AG09319 (cell line): ENCODE measurements around the gene CXCL8.
"Not testable (repeated sequence)": the region's sequence is repeated elsewhere in the genome, so short reads cannot be mapped to it uniquely, and the experiment has no call there.

ENCODE experiments used
- DNase-seq: peaks from one replicate; pipeline ENCODE4 v3.0.0-alpha.2; 2010; ENCODE audit warnings: low read depth; ENCODE audit errors: extremely low read depth
- TF ChIP-seq, protein P1 (sequence below): IDR thresholded peaks from 2 replicates; pipeline ENCODE4 v1.5.1; 2011; ENCODE audit warnings: low read depth, mild to moderate bottlenecking, inconsistent platforms, low read length, moderate library complexity

The CXCL8 gene

DNA sequence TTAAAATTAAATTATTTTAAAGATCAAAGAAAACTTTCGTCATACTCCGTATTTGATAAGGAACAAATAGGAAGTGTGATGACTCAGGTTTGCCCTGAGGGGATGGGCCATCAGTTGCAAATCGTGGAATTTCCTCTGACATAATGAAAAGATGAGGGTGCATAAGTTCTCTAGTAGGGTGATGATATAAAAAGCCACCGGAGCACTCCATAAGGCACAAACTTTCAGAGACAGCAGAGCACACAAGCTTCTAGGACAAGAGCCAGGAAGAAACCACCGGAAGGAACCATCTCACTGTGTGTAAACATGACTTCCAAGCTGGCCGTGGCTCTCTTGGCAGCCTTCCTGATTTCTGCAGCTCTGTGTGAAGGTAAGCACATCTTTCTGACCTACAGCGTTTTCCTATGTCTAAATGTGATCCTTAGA is at the start of gene CXCL8:
Gene CXCL8, plus strand, starts transcription at position 217 of the 426 bp plus-strand sequence. Its CDS starts 90 bp downstream, at position 307.
- TF ChIP-seq, protein P1, sequence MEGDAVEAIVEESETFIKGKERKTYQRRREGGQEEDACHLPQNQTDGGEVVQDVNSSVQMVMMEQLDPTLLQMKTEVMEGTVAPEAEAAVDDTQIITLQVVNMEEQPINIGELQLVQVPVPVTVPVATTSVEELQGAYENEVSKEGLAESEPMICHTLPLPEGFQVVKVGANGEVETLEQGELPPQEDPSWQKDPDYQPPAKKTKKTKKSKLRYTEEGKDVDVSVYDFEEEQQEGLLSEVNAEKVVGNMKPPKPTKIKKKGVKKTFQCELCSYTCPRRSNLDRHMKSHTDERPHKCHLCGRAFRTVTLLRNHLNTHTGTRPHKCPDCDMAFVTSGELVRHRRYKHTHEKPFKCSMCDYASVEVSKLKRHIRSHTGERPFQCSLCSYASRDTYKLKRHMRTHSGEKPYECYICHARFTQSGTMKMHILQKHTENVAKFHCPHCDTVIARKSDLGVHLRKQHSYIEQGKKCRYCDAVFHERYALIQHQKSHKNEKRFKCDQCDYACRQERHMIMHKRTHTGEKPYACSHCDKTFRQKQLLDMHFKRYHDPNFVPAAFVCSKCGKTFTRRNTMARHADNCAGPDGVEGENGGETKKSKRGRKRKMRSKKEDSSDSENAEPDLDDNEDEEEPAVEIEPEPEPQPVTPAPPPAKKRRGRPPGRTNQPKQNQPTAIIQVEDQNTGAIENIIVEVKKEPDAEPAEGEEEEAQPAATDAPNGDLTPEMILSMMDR = no peak
- DNase-seq = no peak

DNA sequence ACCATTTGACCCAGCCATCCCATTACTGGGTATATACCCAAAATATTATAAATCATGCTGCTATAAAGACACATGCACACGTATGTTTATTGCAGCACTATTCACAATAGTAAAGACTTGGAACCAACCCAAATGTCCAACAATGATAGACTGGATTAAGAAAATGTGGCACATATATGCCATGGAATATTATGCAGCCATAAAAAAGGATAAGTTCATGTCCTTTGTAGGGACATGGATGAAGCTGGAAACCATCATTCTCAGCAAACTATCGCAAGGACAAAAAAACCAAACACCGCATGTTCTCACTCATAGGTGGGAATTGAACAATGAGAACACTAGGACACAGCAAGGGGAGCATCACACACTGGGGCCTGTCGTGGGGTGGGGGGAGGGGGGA is 49.2 kb upstream of the CXCL8 start:
- not testable (repeated sequence) for DNase-seq

GRCh38 chr4:73691759-73692158 is 48.6 kb upstream of the CXCL8 start:
- DNase-seq = no peak
- TF ChIP-seq, protein P1 = no peak

GRCh38 chr4:73692254-73692653 is 48.1 kb upstream of the CXCL8 start:
- TF ChIP-seq, protein P1 = no peak
- DNase-seq = no peak

GRCh38 chr4:73692701-73693100 is 47.7 kb upstream of the CXCL8 start:
- DNase-seq = no peak
- TF ChIP-seq, protein P1 = no peak

DNA sequence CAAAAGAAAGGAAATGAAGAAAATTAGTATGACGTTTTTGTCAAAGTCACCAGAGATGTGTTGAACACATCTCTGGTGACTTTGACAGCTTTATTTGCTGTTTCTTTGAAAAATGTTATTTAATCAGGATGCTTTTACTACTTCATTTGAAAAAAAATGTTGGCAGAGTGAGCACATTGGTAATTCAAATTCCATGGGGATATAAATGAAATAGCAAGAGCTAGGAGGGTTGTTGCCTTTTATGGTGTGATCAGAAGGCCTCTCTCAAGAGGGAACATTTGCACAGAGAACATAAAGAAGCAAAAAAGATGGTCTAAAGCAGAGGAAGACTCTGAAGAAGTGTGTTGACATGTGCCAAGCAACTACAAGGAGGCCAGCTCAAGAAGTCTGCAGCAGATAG is 46.6 kb upstream of the CXCL8 start:
- TF ChIP-seq, protein P1 = no peak
- no peak for DNase-seq

DNA sequence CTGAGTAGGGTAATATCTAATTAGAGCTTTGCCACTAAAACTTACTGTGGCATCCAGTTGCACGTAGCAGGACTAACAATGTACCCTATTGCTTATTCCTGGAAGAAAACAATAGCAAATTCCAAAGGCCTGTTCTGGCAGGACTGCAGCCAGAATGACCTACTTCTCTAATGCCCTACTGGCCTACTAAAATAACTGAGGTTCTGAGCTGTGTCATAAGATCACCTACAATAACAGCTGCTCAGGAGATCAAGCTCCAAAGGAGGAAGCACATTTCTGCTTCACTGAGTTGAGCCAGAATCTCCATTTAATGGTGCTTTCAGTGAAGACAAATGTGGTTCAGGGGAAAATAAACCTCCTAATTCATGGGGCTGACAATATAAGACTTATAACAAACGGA is 42.2 kb upstream of the CXCL8 start:
- TF ChIP-seq, protein P1 = no peak

GRCh38 chr4:73701116-73701515 is 39.3 kb upstream of the CXCL8 start:
- DNase-seq = no peak
- TF ChIP-seq, protein P1 = no peak

More for the DNA sequence above, 42.2 kb upstream of the CXCL8 start:
- no peak for DNase-seq
